GM12878 (cell line): ENCODE results near the gene ARHGEF10L. TPM values are rescaled to one million over a fixed set of nuclear protein-coding genes. Genes with fewer than 3 reads are reported as not detected.

Source experiments
- ATAC-seq: fragments of 200-7000 bp; cut with Tn5 transposase; 3 replicates; pipeline ENCODE4 v1.9.1; 2020; ENCODE audit warnings: mild to moderate bottlenecking, moderate library complexity
- BruUV-seq: library from RNA; stranded (reverse); fragments of 400-500 nt; replicated peaks from 2 replicates; lab custom pipeline; 2021; lab: Mats Ljungman, UMichigan
- CTCF ChIA-PET: fragments of 300-600 bp; sonication (Branson Sonifier 250); formaldehyde crosslinking; extraction: SDS; loops from one replicate; lab custom pipeline; 2021; ENCODE audit warnings: inconsistent platforms; lab: Yijun Ruan, JAX
- POLR2A ChIA-PET: fragments of 350-600 bp; formaldehyde crosslinking; extraction: SDS; loops from one replicate; lab custom pipeline; 2021; ENCODE audit warnings: inconsistent platforms; lab: Charles Lee
- RAD21 ChIA-PET: fragments of 300-600 bp; sonication (Branson Sonifier 250); formaldehyde crosslinking; loops from one replicate; lab custom pipeline; 2023; ENCODE audit warnings: antibody characterized with exemption; ENCODE audit not compliant: unreplicated experiment; lab: Charles Lee
- SMC1A ChIA-PET: fragments of 300-600 bp; sonication (Branson Sonifier 250); formaldehyde crosslinking; loops from one replicate; lab custom pipeline; 2023; ENCODE audit not compliant: unreplicated experiment, uncharacterized antibody; lab: Charles Lee
- DNase-seq: peaks from one replicate; pipeline ENCODE4 v3.0.0-alpha.2; 2011; ENCODE audit warnings: low read depth, low spot score
- FAIRE-seq: peaks from 3 replicates; lab custom pipeline; 2011; peaks lifted over from hg19 to GRCh38; lab: Jason Lieb, UNC
- H2AFZ ChIP-seq: 2 replicates; pipeline ENCODE4 v1.6.0; 2011; ENCODE audit warnings: low read depth, low read length, control low read depth; ENCODE audit not compliant: control insufficient read depth
- H3K27ac ChIP-seq: 2 replicates; pipeline ENCODE4 v1.5.1; 2011; ENCODE audit warnings: control low read depth; ENCODE audit not compliant: control insufficient read depth, insufficient read depth
- H3K27me3 ChIP-seq, 2 experiments: replicated peaks in 1 of 2; 2 replicates each; pipeline versions ENCODE4 v1.6.0 to v1.6.1; 2011; ENCODE audit warnings: low read length in 1 of 2; ENCODE audit not compliant: control insufficient read depth in 2 of 2, insufficient read depth in 2 of 2
- H3K36me3 ChIP-seq, 2 experiments: 2 replicates each; pipeline ENCODE4 v1.5.1; 2011; ENCODE audit warnings: low read length in 1 of 2; ENCODE audit not compliant: control insufficient read depth in 2 of 2, insufficient read depth in 2 of 2
- H3K4me1 ChIP-seq: 2 replicates; pipeline ENCODE4 v1.6.1; 2011; ENCODE audit warnings: mild to moderate bottlenecking, low read length, moderate library complexity, mixed read lengths; ENCODE audit not compliant: control insufficient read depth, insufficient read depth
- H3K4me2 ChIP-seq: 2 replicates; pipeline ENCODE4 v1.6.0; 2011; ENCODE audit warnings: control low read depth; ENCODE audit not compliant: control insufficient read depth, insufficient read depth
- H3K4me3 ChIP-seq: fragments of 200-600 bp; sonication (generic); 2 replicates; pipeline ENCODE4 v1.5.1; 2016
- H3K79me2 ChIP-seq: 2 replicates; pipeline ENCODE4 v1.6.0; 2011; ENCODE audit warnings: low read length; ENCODE audit not compliant: control insufficient read depth, insufficient read depth
- H3K9ac ChIP-seq: 2 replicates; pipeline ENCODE4 v1.8.0; 2011; ENCODE audit warnings: low read length, control low read depth, mixed read lengths; ENCODE audit not compliant: control insufficient read depth, insufficient read depth
- H3K9me3 ChIP-seq: replicated peaks from 3 replicates; pipeline ENCODE4 v1.5.1; 2011; ENCODE audit warnings: mild to moderate bottlenecking, low read length; ENCODE audit not compliant: control insufficient read depth, insufficient read depth
- H4K20me1 ChIP-seq: 2 replicates; pipeline ENCODE4 v1.6.0; 2011; ENCODE audit not compliant: control insufficient read depth, insufficient read depth
- CHD1 ChIP-seq: IDR thresholded peaks from 2 replicates; pipeline ENCODE4 v1.6.1; 2012; ENCODE audit warnings: low read depth, low read length, improper control_type of control experiment
- NRF1 ChIP-seq: conservative IDR thresholded peaks from 2 replicates; pipeline ENCODE4 v1.6.1; 2011; ENCODE audit warnings: mild to moderate bottlenecking, low read depth, low read length, improper control_type of control experiment
- RCOR1 ChIP-seq: conservative IDR thresholded peaks from 2 replicates; pipeline ENCODE4 v1.6.1; 2012; ENCODE audit warnings: low read depth, low read length, improper control_type of control experiment
- SMAD5 ChIP-seq: IDR thresholded peaks from 2 replicates; pipeline ENCODE4 v1.6.1; 2016; ENCODE audit warnings: antibody characterized with exemption, low read depth
- YY1 ChIP-seq: IDR thresholded peaks from 2 replicates; pipeline ENCODE4 v1.6.1; 2011; ENCODE audit warnings: low read depth, mild to moderate bottlenecking, low read length
- ZNF384 ChIP-seq: IDR thresholded peaks from 2 replicates; pipeline ENCODE4 v1.6.1; 2012; ENCODE audit warnings: low read depth, mild to moderate bottlenecking, low read length, improper control_type of control experiment, borderline replicate concordance
- WGBS: methylation state at CpG from one replicate; pipeline ENCODE4 v1.1.6; 2016; ENCODE audit warnings: low lambda C conversion rate; ENCODE audit not compliant: insufficient replicate concordance, insufficient coverage; ENCODE audit errors: missing lambda C conversion rate; 5-methylcytosine and 5-hydroxymethylcytosine counted together
- in situ Hi-C: fragments of 300-500 bp; cut with MboI; formaldehyde crosslinking; loops from 9 replicates; pipeline ENCODE4 v1.14.3; 2018; ENCODE audit warnings: mixed read lengths
- intact Hi-C: fragments of 100-400 bp; cut with micrococcal nuclease; formaldehyde crosslinking; loops from one replicate; pipeline ENCODE4 v1.14.2; 2022; ENCODE audit not compliant: unreplicated experiment
- polyA plus RNA-seq, 11 experiments: library from polyadenylated mRNA; depleted of rRNA in 4 of 11; unstranded in 6 of 11; stranded (reverse) in 5 of 11; fragments of >200 nt; fragmentation: Nextera tagmentation in 4 of 11; fragmentation: Illumina TruSeq in 1 of 11; extraction: Ambion mirVana in 4 of 11; extraction: Trizol in 1 of 11; gene quantifications; 1 replicate in 1 of 11; 2 replicates in 10 of 11; pipeline versions ENCODE4 v1.2.1 to v1.2.3, GENCODE V29; 2011 to 2016; ENCODE audit warnings: inconsistent platforms in 2 of 11, missing spikeins in 2 of 11, low read depth in 1 of 11
- total RNA-seq, 4 experiments: library from RNA; depleted of rRNA in 3 of 4; stranded (reverse); fragments of >200 nt in 3 of 4; fragmentation: Illumina TruSeq in 1 of 4; extraction: Trizol in 1 of 4; gene quantifications; 2 replicates each; pipeline versions ENCODE4 v1.2.1 to v1.2.3, GENCODE V29; 2013 to 2021
- TF ChIP-seq, protein P1 (sequence below): fragments of 450-650 bp; IDR thresholded peaks from 2 replicates; pipeline ENCODE4 v1.6.1; 2016; ENCODE audit warnings: mild to moderate bottlenecking
- TF ChIP-seq, protein P2 (sequence below): IDR thresholded peaks from 2 replicates; pipeline ENCODE4 v1.6.1; 2011; ENCODE audit warnings: low read depth, low read length, improper control_type of control experiment, borderline replicate concordance
- TF ChIP-seq, protein P3 (sequence below): fragments of 450-650 bp; formaldehyde crosslinking; IDR thresholded peaks from 2 replicates; pipeline ENCODE4 v1.4.0; 2020; ENCODE audit warnings: mild to moderate bottlenecking, moderate library complexity

Gene ARHGEF10L
- total and polyA plus RNA-seq, 10 of the 15 experiments (the other 5 are each of a cell fraction or from before 2014, with no cell fraction given), result 0.05 to 0.94 (median 0.28) TPM; not detected in 2

DNA sequence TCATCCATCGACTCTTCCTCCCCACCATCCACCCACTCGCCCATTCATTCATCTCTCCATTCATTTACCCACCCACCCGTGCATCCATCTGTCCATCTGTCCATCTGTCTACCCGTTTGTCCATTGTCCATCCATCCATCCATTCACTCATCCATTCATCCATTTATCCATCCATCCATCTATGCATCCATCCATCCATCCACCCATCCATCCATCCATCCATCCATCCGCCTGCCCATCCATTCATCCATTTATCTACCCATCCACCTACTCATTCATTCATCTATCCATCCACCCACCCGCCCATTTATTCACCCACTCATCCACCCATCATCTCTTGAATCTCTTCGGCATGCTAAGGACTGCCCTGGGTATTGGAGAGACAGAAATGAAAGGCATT, 18.5 kb downstream of the ARHGEF10L start:
- in situ Hi-C loops, result no loop called here
- H3K9ac ChIP-seq, result no peak overlapping the region
- ChIA-PET CTCF (interaction anchor here (1.9 kb wide), 1 partner anchor 56 kb away, joined by 6 read pairs; no protein-coding TSS in a partner anchor), SMC1A (no interaction called here), RAD21 (no interaction called here), POLR2A (no interaction called here)
- ATAC-seq, result no peak
- no peak for DNase-seq
- 16% methylated on average over 7 of the region's 7 CpGs for WGBS
- no peak overlapping the region for H2AFZ ChIP-seq
- H3K36me3 ChIP-seq, result no peaks in the 10 kb centered on the region
- no peak for FAIRE-seq
- H3K27ac ChIP-seq, result no peak overlapping the region
- H3K79me2 ChIP-seq, result no peaks in the 10 kb centered on the region
- no peaks in the 10 kb centered on the region for H3K4me1 ChIP-seq
- H3K27me3 ChIP-seq, result no peaks in the 10 kb centered on the region
- no TSS peak for BruUV-seq
- no peaks in the 10 kb centered on the region for H4K20me1 ChIP-seq
- no peaks in the 10 kb centered on the region for H3K9me3 ChIP-seq
- no peak overlapping the region for H3K4me2 ChIP-seq
- H3K4me3 ChIP-seq, result no peak overlapping the region
- TF ChIP-seq NRF1, result no peak
- TF ChIP-seq SMAD5, result no peak
- no peak for TF ChIP-seq CHD1
- TF ChIP-seq RCOR1, result no peak
- TF ChIP-seq YY1, result no peak
- TF ChIP-seq, protein P1, sequence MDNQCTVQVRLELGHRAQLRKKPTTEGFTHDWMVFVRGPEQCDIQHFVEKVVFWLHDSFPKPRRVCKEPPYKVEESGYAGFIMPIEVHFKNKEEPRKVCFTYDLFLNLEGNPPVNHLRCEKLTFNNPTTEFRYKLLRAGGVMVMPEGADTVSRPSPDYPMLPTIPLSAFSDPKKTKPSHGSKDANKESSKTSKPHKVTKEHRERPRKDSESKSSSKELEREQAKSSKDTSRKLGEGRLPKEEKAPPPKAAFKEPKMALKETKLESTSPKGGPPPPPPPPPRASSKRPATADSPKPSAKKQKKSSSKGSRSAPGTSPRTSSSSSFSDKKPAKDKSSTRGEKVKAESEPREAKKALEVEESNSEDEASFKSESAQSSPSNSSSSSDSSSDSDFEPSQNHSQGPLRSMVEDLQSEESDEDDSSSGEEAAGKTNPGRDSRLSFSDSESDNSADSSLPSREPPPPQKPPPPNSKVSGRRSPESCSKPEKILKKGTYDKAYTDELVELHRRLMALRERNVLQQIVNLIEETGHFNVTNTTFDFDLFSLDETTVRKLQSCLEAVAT, result no peak
- TF ChIP-seq ZNF384, result no peak
- TF ChIP-seq, protein P2, sequence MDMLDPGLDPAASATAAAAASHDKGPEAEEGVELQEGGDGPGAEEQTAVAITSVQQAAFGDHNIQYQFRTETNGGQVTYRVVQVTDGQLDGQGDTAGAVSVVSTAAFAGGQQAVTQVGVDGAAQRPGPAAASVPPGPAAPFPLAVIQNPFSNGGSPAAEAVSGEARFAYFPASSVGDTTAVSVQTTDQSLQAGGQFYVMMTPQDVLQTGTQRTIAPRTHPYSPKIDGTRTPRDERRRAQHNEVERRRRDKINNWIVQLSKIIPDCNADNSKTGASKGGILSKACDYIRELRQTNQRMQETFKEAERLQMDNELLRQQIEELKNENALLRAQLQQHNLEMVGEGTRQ, result no peak
- TF ChIP-seq, protein P3, sequence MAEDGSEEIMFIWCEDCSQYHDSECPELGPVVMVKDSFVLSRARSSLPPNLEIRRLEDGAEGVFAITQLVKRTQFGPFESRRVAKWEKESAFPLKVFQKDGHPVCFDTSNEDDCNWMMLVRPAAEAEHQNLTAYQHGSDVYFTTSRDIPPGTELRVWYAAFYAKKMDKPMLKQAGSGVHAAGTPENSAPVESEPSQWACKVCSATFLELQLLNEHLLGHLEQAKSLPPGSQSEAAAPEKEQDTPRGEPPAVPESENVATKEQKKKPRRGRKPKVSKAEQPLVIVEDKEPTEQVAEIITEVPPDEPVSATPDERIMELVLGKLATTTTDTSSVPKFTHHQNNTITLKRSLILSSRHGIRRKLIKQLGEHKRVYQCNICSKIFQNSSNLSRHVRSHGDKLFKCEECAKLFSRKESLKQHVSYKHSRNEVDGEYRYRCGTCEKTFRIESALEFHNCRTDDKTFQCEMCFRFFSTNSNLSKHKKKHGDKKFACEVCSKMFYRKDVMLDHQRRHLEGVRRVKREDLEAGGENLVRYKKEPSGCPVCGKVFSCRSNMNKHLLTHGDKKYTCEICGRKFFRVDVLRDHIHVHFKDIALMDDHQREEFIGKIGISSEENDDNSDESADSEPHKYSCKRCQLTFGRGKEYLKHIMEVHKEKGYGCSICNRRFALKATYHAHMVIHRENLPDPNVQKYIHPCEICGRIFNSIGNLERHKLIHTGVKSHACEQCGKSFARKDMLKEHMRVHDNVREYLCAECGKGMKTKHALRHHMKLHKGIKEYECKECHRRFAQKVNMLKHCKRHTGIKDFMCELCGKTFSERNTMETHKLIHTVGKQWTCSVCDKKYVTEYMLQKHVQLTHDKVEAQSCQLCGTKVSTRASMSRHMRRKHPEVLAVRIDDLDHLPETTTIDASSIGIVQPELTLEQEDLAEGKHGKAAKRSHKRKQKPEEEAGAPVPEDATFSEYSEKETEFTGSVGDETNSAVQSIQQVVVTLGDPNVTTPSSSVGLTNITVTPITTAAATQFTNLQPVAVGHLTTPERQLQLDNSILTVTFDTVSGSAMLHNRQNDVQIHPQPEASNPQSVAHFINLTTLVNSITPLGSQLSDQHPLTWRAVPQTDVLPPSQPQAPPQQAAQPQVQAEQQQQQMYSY (CRISPR knock-in tag), result no peak
- intact Hi-C loops, result no loop called here
